HCT116 (cell line): ENCODE results near the gene TEX12. TPM values are rescaled to one million over a fixed set of nuclear protein-coding genes. Genes with fewer than 3 reads are reported as not detected.

Experiments
- ATAC-seq: fragments of 200-7000 bp; cut with Tn5 transposase; 2 replicates; pipeline ENCODE4 v1.9.1; 2020; ENCODE audit warnings: mild to moderate bottlenecking, moderate library complexity
- BruUV-seq: library from RNA; stranded (reverse); fragments of 400-500 nt; replicated peaks from 2 replicates; lab custom pipeline; 2021; lab: Mats Ljungman, UMichigan
- CTCF ChIA-PET: fragments of 300-600 bp; sonication (Branson Sonifier 250); formaldehyde crosslinking; loops from one replicate; lab custom pipeline; 2021; ENCODE audit warnings: antibody characterized with exemption; lab: Charles Lee
- POLR2A ChIA-PET: fragments of 300-600, 350-600 bp; sonication (Branson Sonifier 250); formaldehyde crosslinking; loops from one replicate; lab custom pipeline; 2021; ENCODE audit warnings: antibody characterized with exemption; lab: Charles Lee
- RAD21 ChIA-PET, 2 experiments: fragments of 300-600 bp; sonication (Branson Sonifier 250); formaldehyde crosslinking; loops; one replicate each; lab custom pipeline; 2023; ENCODE audit warnings: low total read pairs in 2 of 2; ENCODE audit not compliant: uncharacterized antibody in 2 of 2, unreplicated experiment in 2 of 2, low non-redundant PET in 1 of 2; lab: Charles Lee
- DNase-seq: peaks from one replicate; pipeline ENCODE4 v3.0.0-alpha.2; 2010; ENCODE audit warnings: low read depth, low spot score
- H2AFZ ChIP-seq: fragments of 200-600 bp; shearing (Covaris generic), sonication (generic); 2 replicates; pipeline ENCODE4 v1.6.1; 2017; ENCODE audit warnings: low read depth, mixed run types, mixed read lengths, antibody characterized with exemption, low read length; ENCODE audit not compliant: poor library complexity, severe bottlenecking
- H3K27ac ChIP-seq: 2 replicates; pipeline ENCODE4 v1.5.1; 2012; ENCODE audit warnings: low read depth, low read length
- H3K27me3 ChIP-seq: fragments of 200-600 bp; sonication (generic); 2 replicates; pipeline ENCODE4 v1.6.1; 2016; ENCODE audit warnings: mixed run types, low read length, mixed read lengths; ENCODE audit not compliant: insufficient read depth
- H3K36me3 ChIP-seq, 2 experiments: fragments of 200-500 bp in 1 of 2; fragments of 200-600 bp in 1 of 2; sonication (Bioruptor generic) in 1 of 2; sonication (generic) in 1 of 2; 2 replicates each; pipeline versions ENCODE4 v1.5.1 to v1.6.1; 2014 to 2016; ENCODE audit warnings: low read length in 2 of 2, inconsistent platforms in 1 of 2, mixed read lengths in 1 of 2, mixed run types in 1 of 2; ENCODE audit not compliant: insufficient read depth in 2 of 2, control insufficient read depth in 1 of 2
- H3K4me1 ChIP-seq, 2 experiments: fragments of 200-600 bp in 1 of 2; sonication (generic) in 1 of 2; 2 replicates each; pipeline versions ENCODE4 v1.5.1 to v1.6.1; 2012 to 2017; ENCODE audit warnings: low read length in 2 of 2, inconsistent platforms in 1 of 2, mild to moderate bottlenecking in 1 of 2, mixed read lengths in 1 of 2, mixed run types in 1 of 2, moderate library complexity in 1 of 2; ENCODE audit not compliant: insufficient read depth in 2 of 2, control insufficient read depth in 1 of 2
- H3K4me2 ChIP-seq: fragments of 200-600 bp; sonication (generic); 2 replicates; pipeline ENCODE4 v1.6.1; 2017; ENCODE audit warnings: mixed run types, low read length, mixed read lengths
- H3K4me3 ChIP-seq, 2 experiments: fragments of 200-600 bp in 1 of 2; sonication (generic) in 1 of 2; replicated peaks in 1 of 2; 2 replicates each; pipeline ENCODE4 v1.5.1; 2011 to 2016; ENCODE audit warnings: low read length in 2 of 2, control low read depth in 1 of 2, low read depth in 1 of 2, mild to moderate bottlenecking in 1 of 2, mixed read lengths in 1 of 2, mixed run types in 1 of 2
- H3K79me2 ChIP-seq: fragments of 200-600 bp; sonication (generic); 2 replicates; pipeline ENCODE4 v1.6.1; 2017; ENCODE audit warnings: mild to moderate bottlenecking, mixed run types, low read length, moderate library complexity, mixed read lengths; ENCODE audit not compliant: insufficient read depth
- H3K9ac ChIP-seq: fragments of 200-600 bp; sonication (generic); 2 replicates; pipeline ENCODE4 v1.6.1; 2016; ENCODE audit warnings: low read length, mixed read lengths
- H3K9me2 ChIP-seq: fragments of 200-600 bp; sonication (generic), shearing (Covaris generic); 2 replicates; pipeline ENCODE4 v1.6.1; 2017; ENCODE audit warnings: mixed run types, mild to moderate bottlenecking, moderate library complexity; ENCODE audit not compliant: insufficient read depth
- H3K9me3 ChIP-seq, 2 experiments: fragments of 200-500 bp in 1 of 2; fragments of 200-600 bp in 1 of 2; sonication (Bioruptor generic) in 1 of 2; sonication (generic) in 1 of 2; 2 replicates each; pipeline ENCODE4 v1.6.1; 2014 to 2017; ENCODE audit warnings: low read length in 2 of 2, mixed read lengths in 2 of 2, inconsistent platforms in 1 of 2, low read depth in 1 of 2, mild to moderate bottlenecking in 1 of 2, mixed run types in 1 of 2, moderate library complexity in 1 of 2; ENCODE audit not compliant: control insufficient read depth in 1 of 2, insufficient read depth in 1 of 2
- H4K20me1 ChIP-seq: fragments of 200-600 bp; sonication (generic), shearing (Covaris generic); 2 replicates; pipeline ENCODE4 v1.6.1; 2017; ENCODE audit warnings: mixed run types, mild to moderate bottlenecking, moderate library complexity; ENCODE audit not compliant: insufficient read depth
- CEBPB ChIP-seq: IDR thresholded peaks from 2 replicates; pipeline ENCODE4 v1.6.1; 2012; ENCODE audit warnings: low read depth
- EZH2 ChIP-seq: fragments of 200-600 bp; sonication (generic); IDR thresholded peaks from 2 replicates; pipeline ENCODE4 v1.6.1; 2017; ENCODE audit warnings: antibody characterized with exemption, mixed run types
- FOSL1 ChIP-seq: IDR thresholded peaks from 2 replicates; pipeline ENCODE4 v1.6.1; 2012; ENCODE audit warnings: low read depth
- JUND ChIP-seq: IDR thresholded peaks from 2 replicates; pipeline ENCODE4 v1.6.1; 2012
- POLR2AphosphoS5 ChIP-seq: IDR thresholded peaks from 2 replicates; pipeline ENCODE4 v1.6.1; 2011; ENCODE audit warnings: mild to moderate bottlenecking, low read depth, low read length, moderate library complexity
- SIN3A ChIP-seq: IDR thresholded peaks from 2 replicates; pipeline ENCODE4 v1.6.1; 2012; ENCODE audit warnings: low read depth
- SP1 ChIP-seq: IDR thresholded peaks from 2 replicates; pipeline ENCODE4 v1.6.1; 2012; ENCODE audit warnings: low read depth
- TCF7L2 ChIP-seq: IDR thresholded peaks from 2 replicates; pipeline ENCODE4 v1.7.0; 2011; ENCODE audit warnings: borderline replicate concordance, inconsistent platforms; ENCODE audit not compliant: insufficient read depth, insufficient read length; ENCODE audit errors: extremely low read depth
- YY1 ChIP-seq: IDR thresholded peaks from 2 replicates; pipeline ENCODE4 v1.6.1; 2011; ENCODE audit warnings: low read length, low read depth, moderate library complexity, mild to moderate bottlenecking; ENCODE audit not compliant: insufficient replicate concordance; ENCODE audit errors: extremely low read depth
- intact Hi-C: fragments of 100-400 bp; cut with micrococcal nuclease; formaldehyde crosslinking; loops from 2 replicates; pipeline ENCODE4 v1.10.0; 2022
- total RNA-seq: library from RNA; stranded (reverse); gene quantifications from one replicate; pipeline ENCODE4 v1.2.1, GENCODE V29; 2021; ENCODE audit not compliant: unreplicated experiment
- TF ChIP-seq, protein P1 (sequence below): IDR thresholded peaks from 2 replicates; pipeline ENCODE4 v1.6.1; 2012
- TF ChIP-seq, protein P2 (sequence below): IDR thresholded peaks from 2 replicates; pipeline ENCODE4 v1.6.1; 2011; ENCODE audit warnings: mild to moderate bottlenecking, low read length, moderate library complexity; ENCODE audit not compliant: insufficient replicate concordance; ENCODE audit errors: extremely low read depth

TEX12 gene
- total RNA-seq, 1 experiment from 2014 or later: not detected

GRCh38 chr11:112212290-112212689, 45.1 kb downstream of the TEX12 start:
- ChIA-PET RAD21 (no interaction called here), POLR2A (no interaction called here)
- Histone ChIP-seq H3K4me2 (no peak overlapping the region), H4K20me1 (no peaks in the 10 kb centered on the region), H3K4me1 (peaks cover 2 to 7% of the 10 kb centered on the region in 2 experiments; a peak in 2 of 4 replicates)
- TF ChIP-seq SP1 (no peak), SIN3A (no peak), POLR2AphosphoS5 (no peak), CEBPB (no peak), FOSL1 (no peak)
- TF ChIP-seq, all 23 proteins: peak for 0
- Histone ChIP-seq H3K27me3 (no peaks in the 10 kb centered on the region), H3K79me2 (no peaks in the 10 kb centered on the region), H3K9ac (no peak overlapping the region), H3K27ac (no peak overlapping the region), H3K9me3 (no peaks in the 10 kb centered on the region), H3K9me2 (no peaks in the 10 kb centered on the region), H3K36me3 (no peaks in the 10 kb centered on the region), H2AFZ (no peak overlapping the region), H3K4me3 (no peak overlapping the region)
- no peak for ATAC-seq
- DNase-seq: no peak
- no TSS peak for BruUV-seq
- intact Hi-C loops: no loop called here
- CTCF ChIA-PET: no interaction called here

GRCh38 chr11:112212710-112213109, 45.5 kb downstream of the TEX12 start:
- H3K9ac ChIP-seq: no peak overlapping the region
- no peak for DNase-seq
- H3K4me2 ChIP-seq: no peak overlapping the region
- H3K9me3 ChIP-seq: no peaks in the 10 kb centered on the region
- no peaks in the 10 kb centered on the region for H3K27me3 ChIP-seq
- H3K27ac ChIP-seq: no peak overlapping the region
- POLR2A ChIA-PET: no interaction called here
- intact Hi-C loops: no loop called here
- RAD21 ChIA-PET: no interaction called here
- H3K79me2 ChIP-seq: no peaks in the 10 kb centered on the region
- H3K4me3 ChIP-seq: no peak overlapping the region
- H3K4me1 ChIP-seq: peaks cover 2 to 3% of the 10 kb centered on the region in 2 experiments; a peak in 2 of 4 replicates
- no peaks in the 10 kb centered on the region for H4K20me1 ChIP-seq
- CTCF ChIA-PET: no interaction called here
- BruUV-seq: no TSS peak
- no peak for ATAC-seq
- H2AFZ ChIP-seq: no peak overlapping the region
- no peaks in the 10 kb centered on the region for H3K9me2 ChIP-seq
- no peaks in the 10 kb centered on the region for H3K36me3 ChIP-seq
- TF ChIP-seq FOSL1 (no peak), JUND (no peak), SP1 (no peak), TCF7L2 (no peak), EZH2 (no peak), YY1 (no peak)
- TF ChIP-seq, protein P1, sequence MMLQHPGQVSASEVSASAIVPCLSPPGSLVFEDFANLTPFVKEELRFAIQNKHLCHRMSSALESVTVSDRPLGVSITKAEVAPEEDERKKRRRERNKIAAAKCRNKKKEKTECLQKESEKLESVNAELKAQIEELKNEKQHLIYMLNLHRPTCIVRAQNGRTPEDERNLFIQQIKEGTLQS: no peak
- TF ChIP-seq, protein P2, sequence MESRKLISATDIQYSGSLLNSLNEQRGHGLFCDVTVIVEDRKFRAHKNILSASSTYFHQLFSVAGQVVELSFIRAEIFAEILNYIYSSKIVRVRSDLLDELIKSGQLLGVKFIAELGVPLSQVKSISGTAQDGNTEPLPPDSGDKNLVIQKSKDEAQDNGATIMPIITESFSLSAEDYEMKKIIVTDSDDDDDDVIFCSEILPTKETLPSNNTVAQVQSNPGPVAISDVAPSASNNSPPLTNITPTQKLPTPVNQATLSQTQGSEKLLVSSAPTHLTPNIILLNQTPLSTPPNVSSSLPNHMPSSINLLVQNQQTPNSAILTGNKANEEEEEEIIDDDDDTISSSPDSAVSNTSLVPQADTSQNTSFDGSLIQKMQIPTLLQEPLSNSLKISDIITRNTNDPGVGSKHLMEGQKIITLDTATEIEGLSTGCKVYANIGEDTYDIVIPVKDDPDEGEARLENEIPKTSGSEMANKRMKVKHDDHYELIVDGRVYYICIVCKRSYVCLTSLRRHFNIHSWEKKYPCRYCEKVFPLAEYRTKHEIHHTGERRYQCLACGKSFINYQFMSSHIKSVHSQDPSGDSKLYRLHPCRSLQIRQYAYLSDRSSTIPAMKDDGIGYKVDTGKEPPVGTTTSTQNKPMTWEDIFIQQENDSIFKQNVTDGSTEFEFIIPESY: no peak
